OCI-LY3 (cell line): ENCODE data around the gene PARP8.

ENCODE experiments used
- EZH2phosphoT487 ChIP-seq: fragments of 200-600 bp; shearing (Covaris generic); IDR thresholded peaks from 2 replicates; pipeline ENCODE4 v1.6.1; 2018; ENCODE audit warnings: antibody characterized with exemption, mixed run types, low read depth
- TF ChIP-seq, protein P1 (sequence below): fragments of 200-600, 300-600 bp; sonication (generic); IDR thresholded peaks from 2 replicates; pipeline ENCODE4 v1.5.1; 2014; ENCODE audit warnings: antibody characterized with exemption, low read length, low read depth

DNA sequence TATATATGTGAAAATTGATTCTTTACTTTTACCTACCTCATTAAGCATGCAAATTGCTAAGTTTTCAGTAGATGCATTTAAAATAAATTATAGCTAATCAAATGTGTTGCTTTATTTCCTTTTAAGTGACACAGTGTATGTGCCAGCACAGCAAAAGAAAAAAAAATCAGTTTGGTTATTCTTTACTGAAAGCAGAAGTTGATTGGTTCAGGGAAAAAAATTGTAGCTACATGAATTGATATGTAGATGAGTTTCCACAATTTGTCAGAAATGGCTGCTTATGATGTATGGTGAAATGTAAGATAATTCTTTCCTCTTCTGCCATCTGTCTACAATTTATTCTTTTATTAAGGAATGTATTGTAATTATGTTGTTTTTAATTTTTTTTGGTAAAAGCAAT, 57.8 kb downstream of the PARP8 start:
- TF ChIP-seq EZH2phosphoT487: no peak
- TF ChIP-seq, protein P1, sequence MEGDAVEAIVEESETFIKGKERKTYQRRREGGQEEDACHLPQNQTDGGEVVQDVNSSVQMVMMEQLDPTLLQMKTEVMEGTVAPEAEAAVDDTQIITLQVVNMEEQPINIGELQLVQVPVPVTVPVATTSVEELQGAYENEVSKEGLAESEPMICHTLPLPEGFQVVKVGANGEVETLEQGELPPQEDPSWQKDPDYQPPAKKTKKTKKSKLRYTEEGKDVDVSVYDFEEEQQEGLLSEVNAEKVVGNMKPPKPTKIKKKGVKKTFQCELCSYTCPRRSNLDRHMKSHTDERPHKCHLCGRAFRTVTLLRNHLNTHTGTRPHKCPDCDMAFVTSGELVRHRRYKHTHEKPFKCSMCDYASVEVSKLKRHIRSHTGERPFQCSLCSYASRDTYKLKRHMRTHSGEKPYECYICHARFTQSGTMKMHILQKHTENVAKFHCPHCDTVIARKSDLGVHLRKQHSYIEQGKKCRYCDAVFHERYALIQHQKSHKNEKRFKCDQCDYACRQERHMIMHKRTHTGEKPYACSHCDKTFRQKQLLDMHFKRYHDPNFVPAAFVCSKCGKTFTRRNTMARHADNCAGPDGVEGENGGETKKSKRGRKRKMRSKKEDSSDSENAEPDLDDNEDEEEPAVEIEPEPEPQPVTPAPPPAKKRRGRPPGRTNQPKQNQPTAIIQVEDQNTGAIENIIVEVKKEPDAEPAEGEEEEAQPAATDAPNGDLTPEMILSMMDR: no peak
